GM18951 (cell line): Measurements from ENCODE around the gene IL19.

Experiments
- POLR2A ChIP-seq: IDR thresholded peaks from 4 replicates; pipeline ENCODE4 v1.6.1; 2011; ENCODE audit warnings: mild to moderate bottlenecking; ENCODE audit not compliant: insufficient read length, insufficient read depth; ENCODE audit errors: extremely low read depth
- in situ Hi-C: fragments of 300-500 bp; cut with MboI; formaldehyde crosslinking; loops from one replicate; pipeline ENCODE4 v1.12.0; 2022; ENCODE audit warnings: low sequenced_read_pairs, mixed read lengths, inconsistent platforms; ENCODE audit not compliant: unreplicated experiment

IL19 gene

GRCh38 chr1:206880314-206880713 lies 109.7 kb downstream of the IL19 start:
- no peak for TF ChIP-seq POLR2A
- in situ Hi-C loops = no loop called here

GRCh38 chr1:206882555-206882954 lies 112.0 kb downstream of the IL19 start:
- in situ Hi-C loops = no loop called here
- no peak for TF ChIP-seq POLR2A

- in situ Hi-C loops = no loop called here
- no peak for TF ChIP-seq POLR2A
Measured at GRCh38 chr1:206883160-206883559, 112.6 kb downstream of the IL19 start.

- in situ Hi-C loops = no loop called here
- no peak for TF ChIP-seq POLR2A
Measured at GRCh38 chr1:206883876-206884275, 113.3 kb downstream of the IL19 start.

- in situ Hi-C loops = no loop called here
- no peak for TF ChIP-seq POLR2A
Measured at GRCh38 chr1:206885341-206886060, 114.9 kb downstream of the IL19 start.

GRCh38 chr1:206886831-206887230 lies 116.3 kb downstream of the IL19 start:
- in situ Hi-C loops = no loop called here
- TF ChIP-seq POLR2A = no peak

- in situ Hi-C loops = no loop called here
- no peak for TF ChIP-seq POLR2A
Measured at GRCh38 chr1:206887701-206888100, 117.1 kb downstream of the IL19 start.

GRCh38 chr1:206890125-206891060 lies 119.8 kb downstream of the IL19 start:
- no peak for TF ChIP-seq POLR2A
- in situ Hi-C loops = no loop called here

GRCh38 chr1:206891412-206891811 lies 120.8 kb downstream of the IL19 start:
- TF ChIP-seq POLR2A = no peak
- in situ Hi-C loops = no loop called here
